ENCODE results near the gene PARP15. TPM values are rescaled to one million over a fixed set of nuclear protein-coding genes. Genes with fewer than 3 reads are reported as not detected.

The PARP15 gene
- total RNA-seq, 1 donor from 2014 or later = 0.27 TPM

GRCh38 chr3:122618614-122619013 is 41.2 kb downstream of the PARP15 start:
- Mint-ChIP-seq H3K4me3 (no peak overlapping the region), H3K27ac (no peak overlapping the region), H3K27me3 (ENCODE audit: low read depth) (peaks cover 46% of the 10 kb centered on the region), H3K36me3 (no peaks in the 10 kb centered on the region), H3K9me3 (no peaks in the 10 kb centered on the region), H3K4me1 (no peaks in the 10 kb centered on the region)
- TF ChIP-seq CTCF (IDR thresholded peaks at IDR 0.05; ENCODE audit: unreplicated experiment) = no peak
- no peak for DNase-seq (ENCODE audit: low spot score in 2 of 2, unreplicated experiment in 2 of 2)

- Mint-ChIP-seq H3K27ac (no peak overlapping the region), H3K27me3 (ENCODE audit: low read depth) (peaks cover 46% of the 10 kb centered on the region), H3K4me1 (no peaks in the 10 kb centered on the region), H3K4me3 (no peak overlapping the region), H3K9me3 (no peaks in the 10 kb centered on the region), H3K36me3 (no peaks in the 10 kb centered on the region)
- no peak for TF ChIP-seq CTCF (IDR thresholded peaks at IDR 0.05; ENCODE audit: unreplicated experiment)
- DNase-seq (ENCODE audit: low spot score in 2 of 2, unreplicated experiment in 2 of 2) = no peak
Observed at GRCh38 chr3:122619040-122619439, 41.6 kb downstream of the PARP15 start.

GRCh38 chr3:122620399-122620798 is 42.9 kb downstream of the PARP15 start:
- peaks cover 46% of the 10 kb centered on the region for H3K27me3 Mint-ChIP-seq (ENCODE audit: low read depth)
- no peak for TF ChIP-seq CTCF (IDR thresholded peaks at IDR 0.05; ENCODE audit: unreplicated experiment)
- DNase-seq (ENCODE audit: low spot score in 2 of 2, unreplicated experiment in 2 of 2) = no peak
- H3K4me1 Mint-ChIP-seq = no peaks in the 10 kb centered on the region
- H3K36me3 Mint-ChIP-seq = no peaks in the 10 kb centered on the region
- no peak overlapping the region for H3K27ac Mint-ChIP-seq
- no peaks in the 10 kb centered on the region for H3K9me3 Mint-ChIP-seq
- no peak overlapping the region for H3K4me3 Mint-ChIP-seq

- H3K4me3 Mint-ChIP-seq = no peak overlapping the region
- no peaks in the 10 kb centered on the region for H3K36me3 Mint-ChIP-seq
- no peak for DNase-seq (ENCODE audit: low spot score in 2 of 2, unreplicated experiment in 2 of 2)
- no peaks in the 10 kb centered on the region for H3K9me3 Mint-ChIP-seq
- H3K27ac Mint-ChIP-seq = no peak overlapping the region
- H3K4me1 Mint-ChIP-seq = no peaks in the 10 kb centered on the region
- peaks cover 46% of the 10 kb centered on the region for H3K27me3 Mint-ChIP-seq (ENCODE audit: low read depth)
- TF ChIP-seq CTCF (IDR thresholded peaks at IDR 0.05; ENCODE audit: unreplicated experiment) = no peak
Observed at GRCh38 chr3:122621112-122621511, 43.7 kb downstream of the PARP15 start.

- Mint-ChIP-seq H3K9me3 (no peaks in the 10 kb centered on the region), H3K27me3 (ENCODE audit: low read depth) (peaks cover 36% of the 10 kb centered on the region), H3K4me1 (peaks cover 11% of the 10 kb centered on the region), H3K27ac (no peak overlapping the region), H3K4me3 (no peak overlapping the region), H3K36me3 (no peaks in the 10 kb centered on the region)
- no peak for TF ChIP-seq CTCF (IDR thresholded peaks at IDR 0.05; ENCODE audit: unreplicated experiment)
- DNase-seq (ENCODE audit: low spot score in 2 of 2, unreplicated experiment in 2 of 2) = no peak
Observed at GRCh38 chr3:122623031-122623829, 45.8 kb downstream of the PARP15 start.
